HepG2 (cell line): Measurements from ENCODE around the gene DOCK2. TPM values are rescaled to one million over a fixed set of nuclear protein-coding genes. Genes with fewer than 3 reads are reported as not detected.

Experiments
- ATAC-seq: fragments of 200-7000 bp; cut with Tn5 transposase; 3 replicates; pipeline ENCODE4 v1.9.1; 2020; ENCODE audit warnings: mild to moderate bottlenecking, moderate library complexity
- BruUV-seq: library from RNA; stranded (reverse); fragments of 400-500 nt; replicated peaks from 2 replicates; lab custom pipeline; 2021; lab: Mats Ljungman, UMichigan
- CTCF ChIA-PET: fragments of 300-600 bp; formaldehyde crosslinking; extraction: SDS; loops from one replicate; lab custom pipeline; 2021; ENCODE audit warnings: low total read pairs, inconsistent platforms, low intra/inter-chr PET ratio; lab: Yijun Ruan, JAX
- POLR2A ChIA-PET: fragments of 350-600 bp; sonication (Branson Sonifier 250); formaldehyde crosslinking; loops from one replicate; lab custom pipeline; 2020; ENCODE audit warnings: antibody characterized with exemption, inconsistent platforms; lab: Yijun Ruan, JAX
- DNase-seq: peaks from one replicate; pipeline ENCODE4 v3.0.0-alpha.2; 2015; ENCODE audit warnings: low spot score
- FAIRE-seq: peaks from 3 replicates; lab custom pipeline; 2011; peaks lifted over from hg19 to GRCh38; lab: Jason Lieb, UNC
- H2AFZ ChIP-seq: one replicate; pipeline ENCODE4 v1.6.1; 2011; ENCODE audit warnings: low read length, inconsistent platforms
- H3K27ac ChIP-seq: fragments of 300-600 bp; 3 replicates; pipeline ENCODE4 v1.8.0; 2011; ENCODE audit warnings: mixed run types, mild to moderate bottlenecking, mixed read lengths, low read length, inconsistent platforms; ENCODE audit not compliant: insufficient read depth; ENCODE audit errors: extremely low read length
- H3K27me3 ChIP-seq, 2 experiments: fragments of 200-600 bp in 1 of 2; 2 replicates in 1 of 2; 3 replicates in 1 of 2; pipeline versions ENCODE4 v1.6.0 to v1.8.0; 2011; ENCODE audit warnings: low read length in 2 of 2, mild to moderate bottlenecking in 2 of 2, moderate library complexity in 2 of 2, inconsistent platforms in 1 of 2; ENCODE audit not compliant: insufficient read depth in 2 of 2, control insufficient read depth in 1 of 2
- H3K36me3 ChIP-seq, 2 experiments: fragments of 200-600 bp in 1 of 2; replicated peaks in 1 of 2; 2 replicates in 1 of 2; 3 replicates in 1 of 2; pipeline versions ENCODE4 v1.5.1 to v1.8.0; 2011; ENCODE audit warnings: low read length in 2 of 2, inconsistent platforms in 1 of 2; ENCODE audit not compliant: insufficient read depth in 2 of 2, control insufficient read depth in 1 of 2
- H3K4me1 ChIP-seq: 2 replicates; pipeline ENCODE4 v1.5.1; 2012; ENCODE audit warnings: low read length, inconsistent platforms; ENCODE audit not compliant: insufficient read depth
- H3K4me2 ChIP-seq: 2 replicates; pipeline ENCODE4 v1.6.0; 2011; ENCODE audit warnings: low read depth, low read length, inconsistent platforms
- H3K4me3 ChIP-seq, 3 experiments: fragments of 200-600 bp in 1 of 3; sonication (generic), shearing (Covaris generic) in 1 of 3; replicated peaks in 1 of 3; 2 replicates each; pipeline ENCODE4 v1.5.1; 2011 to 2016; ENCODE audit warnings: low read length in 3 of 3, inconsistent platforms in 2 of 3, low read depth in 2 of 3, mild to moderate bottlenecking in 2 of 3, control low read depth in 1 of 3, mixed read lengths in 1 of 3; ENCODE audit not compliant: insufficient read depth in 1 of 3
- H3K79me2 ChIP-seq: one replicate; pipeline ENCODE4 v1.6.1; 2011; ENCODE audit warnings: low read length, inconsistent platforms; ENCODE audit not compliant: insufficient read depth
- H3K9ac ChIP-seq: 2 replicates; pipeline ENCODE4 v1.6.0; 2011; ENCODE audit warnings: mild to moderate bottlenecking, low read depth, low read length, inconsistent platforms; ENCODE audit not compliant: insufficient read depth
- H3K9me3 ChIP-seq: 2 replicates; pipeline ENCODE4 v1.5.1; 2012; ENCODE audit warnings: mild to moderate bottlenecking, low read length
- H4K20me1 ChIP-seq: 2 replicates; pipeline ENCODE4 v1.6.0; 2011; ENCODE audit warnings: inconsistent platforms, mild to moderate bottlenecking, low read length, moderate library complexity; ENCODE audit not compliant: insufficient read depth
- ARID2 ChIP-seq: sonication (generic); formaldehyde crosslinking; IDR thresholded peaks from 2 replicates; pipeline ENCODE4 v1.8.1; 2022; ENCODE audit warnings: mild to moderate bottlenecking, missing genetic modification reagents, borderline replicate concordance
- HDAC2 ChIP-seq: sonication (generic); formaldehyde crosslinking; IDR thresholded peaks from 2 replicates; pipeline ENCODE4 v1.4.0; 2020; ENCODE audit warnings: missing genetic modification reagents
- HNRNPUL1 ChIP-seq: fragments of 200-400 bp; formaldehyde crosslinking; IDR thresholded peaks from 2 replicates; pipeline ENCODE4 v1.6.1; 2017; ENCODE audit warnings: low read depth, mild to moderate bottlenecking, low read length, moderate library complexity
- MBNL3 ChIP-seq: fragments of 250-450 bp; sonication (Bioruptor Pico); conservative IDR thresholded peaks from 2 replicates; pipeline ENCODE4 v1.8.0; 2022; ENCODE audit warnings: mild to moderate bottlenecking, inconsistent platforms
- NCOA2 ChIP-seq: sonication (generic); formaldehyde crosslinking; IDR thresholded peaks from 2 replicates; pipeline ENCODE4 v1.8.0; 2022; ENCODE audit warnings: inconsistent platforms
- PPARG ChIP-seq: conservative IDR thresholded peaks from 2 replicates; pipeline ENCODE4 v1.6.1; 2016; ENCODE audit warnings: missing biosample characterization, missing genetic modification reagents
- PRMT3 ChIP-seq: sonication (generic); formaldehyde crosslinking; IDR thresholded peaks from 2 replicates; pipeline ENCODE4 v1.8.1; 2022; ENCODE audit warnings: low read depth, mild to moderate bottlenecking, moderate library complexity, missing genetic modification reagents, borderline replicate concordance
- RNF219 ChIP-seq: sonication (generic); formaldehyde crosslinking; IDR thresholded peaks from 2 replicates; pipeline ENCODE4 v1.5.0; 2020; ENCODE audit warnings: mild to moderate bottlenecking, missing genetic modification reagents
- SALL1 ChIP-seq: sonication (generic); formaldehyde crosslinking; IDR thresholded peaks from 2 replicates; pipeline ENCODE4 v1.8.0; 2022; ENCODE audit warnings: mild to moderate bottlenecking, missing genetic modification reagents
- SIX1 ChIP-seq: sonication (generic); formaldehyde crosslinking; IDR thresholded peaks from 2 replicates; pipeline ENCODE4 v1.4.0; 2020; ENCODE audit warnings: missing genetic modification reagents, borderline replicate concordance
- SMARCC2 ChIP-seq: fragments of 450-650 bp; IDR thresholded peaks from 2 replicates; pipeline ENCODE4 v1.6.1; 2017; ENCODE audit warnings: antibody characterized with exemption, mild to moderate bottlenecking
- U2AF2 ChIP-seq: fragments of 200-400 bp; formaldehyde crosslinking; IDR thresholded peaks from 2 replicates; pipeline ENCODE4 v1.6.1; 2017; ENCODE audit warnings: low read depth, mild to moderate bottlenecking, low read length
- ZBTB21 ChIP-seq: sonication (generic); formaldehyde crosslinking; IDR thresholded peaks from 2 replicates; pipeline ENCODE4 v1.4.0; 2020; ENCODE audit warnings: missing genetic modification reagents
- ZNF431 ChIP-seq: sonication (generic); formaldehyde crosslinking; IDR thresholded peaks from 2 replicates; pipeline ENCODE4 v1.9.0; 2022; ENCODE audit warnings: missing genetic modification reagents, low read depth, mild to moderate bottlenecking, borderline replicate concordance
- ZNF629 ChIP-seq: sonication (generic); formaldehyde crosslinking; conservative IDR thresholded peaks from 2 replicates; pipeline ENCODE4 v1.5.0; 2020; ENCODE audit warnings: missing genetic modification reagents
- ZNF780A ChIP-seq: sonication (generic); formaldehyde crosslinking; IDR thresholded peaks from 2 replicates; pipeline ENCODE4 v1.8.0; 2022; ENCODE audit warnings: mild to moderate bottlenecking, missing genetic modification reagents, moderate library complexity
- ZNF841 ChIP-seq: sonication (generic); formaldehyde crosslinking; IDR thresholded peaks from 2 replicates; pipeline ENCODE4 v1.8.1; 2023; ENCODE audit warnings: missing genetic modification reagents, borderline replicate concordance
- WGBS: methylation state at CpG from one replicate; pipeline ENCODE4 v1.1.6; 2017; ENCODE audit warnings: low lambda C conversion rate; 5-methylcytosine and 5-hydroxymethylcytosine counted together
- in situ Hi-C: cut with HindIII; loops from 2 replicates; pipeline ENCODE4 v1.10.0; 2017; ENCODE audit warnings: low pct_unique_long_range_greater_than_20kb; ENCODE audit not compliant: extremely low pct_ligation_motif_present
- intact Hi-C: fragments of 100-400 bp; cut with micrococcal nuclease; formaldehyde crosslinking; loops from one replicate; pipeline ENCODE4 v1.10.0; 2022; ENCODE audit not compliant: unreplicated experiment
- polyA plus RNA-seq, 8 experiments: library from polyadenylated mRNA; depleted of rRNA in 3 of 8; stranded (reverse) in 7 of 8; unstranded in 1 of 8; fragments of >200 nt; fragmentation: Illumina TruSeq in 4 of 8; extraction: Trizol in 4 of 8; gene quantifications; 2 replicates each; pipeline versions ENCODE4 v1.2.1 to v1.2.3, GENCODE V29; 2011 to 2016; ENCODE audit warnings: low read depth in 4 of 8, missing spikeins in 1 of 8, mixed read lengths in 1 of 8; ENCODE audit not compliant: insufficient read depth in 1 of 8
- total RNA-seq, 5 experiments: library from RNA; depleted of rRNA; stranded (reverse); fragments of >200 nt; fragmentation: Illumina TruSeq; extraction: Trizol; gene quantifications; 2 replicates each; pipeline ENCODE4 v1.2.3, GENCODE V29; 2016; ENCODE audit warnings: low read depth in 1 of 5

The DOCK2 gene
- total and polyA plus RNA-seq, 2 of the 13 experiments (the other 11 are each of a cell fraction or from before 2014, with no cell fraction given) = not detected

- DNase-seq = no peak
- Histone ChIP-seq H3K36me3 (no peaks in the 10 kb centered on the region), H3K4me2 (no peak overlapping the region), H3K27me3 (peaks cover 0 to 3% of the 10 kb centered on the region in 2 experiments; a peak in 2 of 5 replicates), H3K4me1 (no peaks in the 10 kb centered on the region), H3K4me3 (no peak overlapping the region), H3K9ac (no peak overlapping the region), H2AFZ (no peak overlapping the region), H4K20me1 (no peaks in the 10 kb centered on the region), H3K27ac (no peak overlapping the region), H3K79me2 (no peaks in the 10 kb centered on the region), H3K9me3 (no peaks in the 10 kb centered on the region)
- WGBS = 0% methylated on average over 2 of the region's 2 CpGs
- no peak for ATAC-seq
- in situ Hi-C loops = no loop called here
- ChIA-PET CTCF (no interaction called here), POLR2A (no interaction called here)
- no TSS peak for BruUV-seq
- intact Hi-C loops = no loop called here
- FAIRE-seq = no peak
- TF ChIP-seq SMARCC2 = no peak
- no peak for TF ChIP-seq PPARG (CRISPR knock-in tag)
- TF ChIP-seq ZNF431 (CRISPR knock-in tag) = no peak
- TF ChIP-seq, all 625 proteins: peak for 0
These were observed 480.7 kb downstream of the DOCK2 start for GRCh38 chr5:170117736-170118135.

GRCh38 chr5:170120576-170120975 lies 483.5 kb downstream of the DOCK2 start:
- intact Hi-C loops = no loop called here

More at GRCh38 chr5:170120576-170120975, 483.5 kb downstream of the DOCK2 start:
- no peak overlapping the region for H3K4me3 ChIP-seq
- in situ Hi-C loops = no loop called here
- ATAC-seq = no peak
- peaks cover 0 to 3% of the 10 kb centered on the region in 2 experiments; a peak in 2 of 5 replicates for H3K27me3 ChIP-seq
- H3K4me2 ChIP-seq = no peak overlapping the region
- FAIRE-seq = no peak
- H3K9me3 ChIP-seq = 0 out of 2 replicates have a peak, but pooled peaks cover 5% of the 10 kb centered on the region
- no peak overlapping the region for H3K9ac ChIP-seq
- no peaks in the 10 kb centered on the region for H3K36me3 ChIP-seq
- no peak overlapping the region for H3K27ac ChIP-seq
- no peaks in the 10 kb centered on the region for H3K79me2 ChIP-seq
- no peaks in the 10 kb centered on the region for H4K20me1 ChIP-seq
- no TSS peak for BruUV-seq
- no peaks in the 10 kb centered on the region for H3K4me1 ChIP-seq
- CTCF ChIA-PET = no interaction called here
- no peak for DNase-seq
- H2AFZ ChIP-seq = no peak overlapping the region
- 75% methylated on average over 2 of the region's 2 CpGs for WGBS
- TF ChIP-seq ZBTB21 (CRISPR knock-in tag) (no peak), SIX1 (no peak), HDAC2 (no peak), ZNF841 (CRISPR knock-in tag) (no peak), SALL1 (CRISPR knock-in tag) (no peak), U2AF2 (no peak), HNRNPUL1 (no peak), RNF219 (CRISPR knock-in tag) (no peak), MBNL3 (CRISPR knock-in tag) (no peak), ARID2 (CRISPR knock-in tag) (no peak), ZNF780A (no peak), PRMT3 (CRISPR knock-in tag) (no peak), ZNF629 (CRISPR knock-in tag) (no peak), NCOA2 (CRISPR knock-in tag) (no peak)
- POLR2A ChIA-PET = no interaction called here
